GM23248 (cell line): Measurements from ENCODE around the gene SKAP1. TPM values are rescaled to one million over a fixed set of nuclear protein-coding genes. Genes with fewer than 3 reads are reported as not detected.

Experiments used
- DNase-seq: peaks from one replicate; pipeline ENCODE4 v3.0.0-alpha.2; 2015
- H2AFZ ChIP-seq: fragments of 200-600 bp; sonication (generic); 2 replicates; pipeline ENCODE4 v1.6.1; 2016; ENCODE audit warnings: antibody characterized with exemption
- H3F3A ChIP-seq: fragments of 200-600 bp; sonication (generic); 2 replicates; pipeline ENCODE4 v1.6.1; 2016; ENCODE audit warnings: mild to moderate bottlenecking, antibody characterized with exemption, mixed run types; ENCODE audit not compliant: insufficient read depth
- H3K27ac ChIP-seq: fragments of 200-600 bp; sonication (generic); 2 replicates; pipeline ENCODE4 v1.5.1; 2016; ENCODE audit warnings: mild to moderate bottlenecking
- H3K27me3 ChIP-seq: fragments of 200-600 bp; sonication (generic); replicated peaks from 2 replicates; pipeline ENCODE4 v1.6.1; 2016; ENCODE audit warnings: mild to moderate bottlenecking; ENCODE audit not compliant: insufficient read depth
- H3K36me3 ChIP-seq: fragments of 200-600 bp; sonication (generic); 2 replicates; pipeline ENCODE4 v1.6.1; 2016; ENCODE audit warnings: low read depth, mild to moderate bottlenecking
- H3K4me1 ChIP-seq: fragments of 200-600 bp; sonication (generic); 2 replicates; pipeline ENCODE4 v1.6.1; 2016; ENCODE audit warnings: mild to moderate bottlenecking; ENCODE audit not compliant: insufficient read depth
- H3K4me2 ChIP-seq: fragments of 200-600 bp; sonication (generic); one replicate; pipeline ENCODE4 v1.6.1; 2016; ENCODE audit warnings: mild to moderate bottlenecking; ENCODE audit not compliant: unreplicated experiment
- H3K4me3 ChIP-seq: fragments of 200-600 bp; sonication (generic); 2 replicates; pipeline ENCODE4 v1.5.1; 2016; ENCODE audit warnings: mild to moderate bottlenecking
- H3K79me2 ChIP-seq: fragments of 200-600 bp; sonication (generic); 2 replicates; pipeline ENCODE4 v1.6.1; 2016; ENCODE audit warnings: mild to moderate bottlenecking; ENCODE audit not compliant: insufficient read depth
- H3K9ac ChIP-seq: fragments of 200-600 bp; sonication (generic); 2 replicates; pipeline ENCODE4 v1.6.1; 2016; ENCODE audit warnings: mild to moderate bottlenecking
- H3K9me2 ChIP-seq: fragments of 200-600 bp; sonication (generic); 2 replicates; pipeline ENCODE4 v1.6.1; 2016; ENCODE audit warnings: mixed run types, mild to moderate bottlenecking, moderate library complexity; ENCODE audit not compliant: insufficient read depth
- H3K9me3 ChIP-seq: fragments of 200-600 bp; sonication (generic); one replicate; pipeline ENCODE4 v1.6.1; 2017; ENCODE audit warnings: low read depth
- H4K20me1 ChIP-seq: fragments of 200-600 bp; sonication (generic); 2 replicates; pipeline ENCODE4 v1.6.0; 2016; ENCODE audit not compliant: insufficient read depth
- EZH2 ChIP-seq: fragments of 200-600 bp; sonication (generic); IDR thresholded peaks from 2 replicates; pipeline ENCODE4 v1.6.1; 2018; ENCODE audit warnings: antibody characterized with exemption, mild to moderate bottlenecking; ENCODE audit not compliant: insufficient read depth, poor library complexity, severe bottlenecking
- EZH2phosphoT487 ChIP-seq: fragments of 200-600 bp; sonication (generic); IDR thresholded peaks from 2 replicates; pipeline ENCODE4 v1.6.1; 2018; ENCODE audit warnings: antibody characterized with exemption, moderate library complexity, mild to moderate bottlenecking, low read depth; ENCODE audit not compliant: insufficient read depth
- WGBS, 2 experiments: methylation state at CpG; one replicate each; pipeline ENCODE4 v1.1.6; 2015 to 2017; ENCODE audit warnings: low lambda C conversion rate in 2 of 2, low coverage in 1 of 2; ENCODE audit errors: missing lambda C conversion rate in 2 of 2; 5-methylcytosine and 5-hydroxymethylcytosine counted together
- in situ Hi-C: fragments of 300-500 bp; cut with MboI; formaldehyde crosslinking; loops from 2 replicates; pipeline ENCODE4 v1.15.0; 2020
- polyA plus RNA-seq: library from polyadenylated mRNA; unstranded; fragments of >200 nt; fragmentation: Nextera tagmentation; extraction: Ambion mirVana; gene quantifications from 2 replicates; pipeline ENCODE4 v1.2.1, GENCODE V29; 2016
- total RNA-seq: library from RNA; depleted of rRNA; stranded (reverse); fragments of >200 nt; shearing (Covaris generic); gene quantifications from 2 replicates; pipeline ENCODE4 v1.2.3, GENCODE V29; 2014

SKAP1 gene
- total and polyA plus RNA-seq, 2 experiments from 2014 or later = not detected

GRCh38 chr17:48330421-48330820 lies 99.6 kb downstream of the SKAP1 start:
- Histone ChIP-seq H3K4me3 (no peak overlapping the region), H3K27me3 (peaks cover 9% of the 10 kb centered on the region), H3K9me2 (no peaks in the 10 kb centered on the region), H3K9me3 (no peaks in the 10 kb centered on the region), H3K79me2 (no peaks in the 10 kb centered on the region), H3K4me2 (no peak overlapping the region), H3K36me3 (no peaks in the 10 kb centered on the region), H3K4me1 (peaks cover 15% of the 10 kb centered on the region), H2AFZ (no peak overlapping the region), H4K20me1 (no peaks in the 10 kb centered on the region), H3K9ac (no peak overlapping the region), H3K27ac (no peak overlapping the region), H3F3A (no peaks in the 10 kb centered on the region)
- in situ Hi-C loops = no loop called here
- TF ChIP-seq EZH2phosphoT487 = no peak
- TF ChIP-seq EZH2 = no peak
- no peak for DNase-seq
- 72 to 74% methylated on average over 3 of the region's 3 CpGs for WGBS, 2 experiments

- Histone ChIP-seq H3K36me3 (no peaks in the 10 kb centered on the region), H2AFZ (no peak overlapping the region), H3K4me2 (no peak overlapping the region), H3K9ac (no peak overlapping the region), H3K27me3 (peaks cover 9% of the 10 kb centered on the region), H3K4me3 (no peak overlapping the region), H3K79me2 (no peaks in the 10 kb centered on the region), H3K9me2 (no peaks in the 10 kb centered on the region), H3F3A (no peaks in the 10 kb centered on the region), H3K9me3 (no peaks in the 10 kb centered on the region), H3K27ac (no peak overlapping the region), H4K20me1 (no peaks in the 10 kb centered on the region), H3K4me1 (peaks cover 12% of the 10 kb centered on the region)
- no peak for DNase-seq
- TF ChIP-seq EZH2phosphoT487 (no peak), EZH2 (no peak)
- in situ Hi-C loops = no loop called here
- 59 to 77% methylated on average over 1 of the region's 1 CpG for WGBS, 2 experiments
Observed at GRCh38 chr17:48328457-48328856, 101.6 kb downstream of the SKAP1 start.

GRCh38 chr17:48326310-48326709 lies 103.7 kb downstream of the SKAP1 start:
- WGBS, 2 experiments = 57 to 60% methylated on average over 2 of the region's 2 CpGs
- H3K4me3 ChIP-seq = no peak overlapping the region
- in situ Hi-C loops = no loop called here

DNA sequence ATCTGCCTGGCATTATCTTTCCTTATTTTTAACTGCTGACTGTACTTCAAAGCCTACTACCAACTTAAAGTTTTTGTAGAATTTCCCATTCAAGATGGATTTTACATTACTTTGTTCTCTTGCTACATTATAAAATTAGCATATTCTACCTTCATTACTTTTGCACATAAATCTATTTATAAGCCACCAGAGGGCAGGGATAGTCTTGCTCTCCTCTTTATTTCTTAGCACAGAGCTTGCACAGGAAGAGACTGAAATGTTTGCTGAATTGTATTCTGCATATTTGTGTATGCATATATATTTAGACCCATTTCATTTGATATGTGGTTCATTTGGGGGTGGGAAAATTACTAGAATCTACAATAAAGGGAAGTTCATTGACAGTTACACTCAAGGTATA lies 108.0 kb downstream of the SKAP1 start:
- no peak overlapping the region for H2AFZ ChIP-seq
- H3K4me3 ChIP-seq = no peak overlapping the region
- H3K79me2 ChIP-seq = no peaks in the 10 kb centered on the region
- H3K27me3 ChIP-seq = peaks cover 18% of the 10 kb centered on the region
- no peaks in the 10 kb centered on the region for H3K4me1 ChIP-seq
- peak; percentile 45 for DNase-seq
- no peaks in the 10 kb centered on the region for H4K20me1 ChIP-seq
- H3K4me2 ChIP-seq = no peak overlapping the region
- H3K9me3 ChIP-seq = no peaks in the 10 kb centered on the region
- no peaks in the 10 kb centered on the region for H3K9me2 ChIP-seq
- H3K36me3 ChIP-seq = no peaks in the 10 kb centered on the region
- in situ Hi-C loops = no loop called here
- no peaks in the 10 kb centered on the region for H3F3A ChIP-seq
- no peak overlapping the region for H3K27ac ChIP-seq
- H3K9ac ChIP-seq = no peak overlapping the region
- TF ChIP-seq EZH2 (no peak), EZH2phosphoT487 (no peak)

More at GRCh38 chr17:48326310-48326709, 103.7 kb downstream of the SKAP1 start:
- no peaks in the 10 kb centered on the region for H4K20me1 ChIP-seq
- no peak for DNase-seq
- H3K36me3 ChIP-seq = no peaks in the 10 kb centered on the region
- H3F3A ChIP-seq = no peaks in the 10 kb centered on the region
- H2AFZ ChIP-seq = no peak overlapping the region
- TF ChIP-seq EZH2 = no peak
- TF ChIP-seq EZH2phosphoT487 = no peak
- H3K79me2 ChIP-seq = no peaks in the 10 kb centered on the region
- no peaks in the 10 kb centered on the region for H3K9me3 ChIP-seq
- H3K9ac ChIP-seq = no peak overlapping the region
- no peaks in the 10 kb centered on the region for H3K4me1 ChIP-seq
- H3K9me2 ChIP-seq = no peaks in the 10 kb centered on the region
- H3K27me3 ChIP-seq = peaks cover 9% of the 10 kb centered on the region
- H3K27ac ChIP-seq = no peak overlapping the region
- no peak overlapping the region for H3K4me2 ChIP-seq

- Histone ChIP-seq H3K79me2 (no peaks in the 10 kb centered on the region), H3K4me3 (no peak overlapping the region), H3K27ac (no peak overlapping the region), H3K9me2 (no peaks in the 10 kb centered on the region), H3K9me3 (no peaks in the 10 kb centered on the region), H3K4me2 (no peak overlapping the region), H3F3A (no peaks in the 10 kb centered on the region), H3K9ac (no peak overlapping the region), H2AFZ (no peak overlapping the region), H3K36me3 (no peaks in the 10 kb centered on the region), H3K27me3 (peaks cover 54% of the 10 kb centered on the region), H4K20me1 (no peaks in the 10 kb centered on the region), H3K4me1 (no peaks in the 10 kb centered on the region)
- DNase-seq = no peak
- in situ Hi-C loops = no loop called here
- WGBS, 2 experiments = 73 to 74% methylated on average over 1 of the region's 1 CpG
- TF ChIP-seq EZH2 = no peak
- TF ChIP-seq EZH2phosphoT487 = no peak
Observed at GRCh38 chr17:48317732-48318131, 112.3 kb downstream of the SKAP1 start.
